NCI-H526 treated with DMSO at 0.1 percent for 48 hours (cell line): ENCODE data around the gene SPDEF.

ENCODE experiments used
- DNase-seq: peaks from one replicate; lab custom pipeline; 2025; lab: John Stamatoyannopoulos, UW

SPDEF gene

DNA sequence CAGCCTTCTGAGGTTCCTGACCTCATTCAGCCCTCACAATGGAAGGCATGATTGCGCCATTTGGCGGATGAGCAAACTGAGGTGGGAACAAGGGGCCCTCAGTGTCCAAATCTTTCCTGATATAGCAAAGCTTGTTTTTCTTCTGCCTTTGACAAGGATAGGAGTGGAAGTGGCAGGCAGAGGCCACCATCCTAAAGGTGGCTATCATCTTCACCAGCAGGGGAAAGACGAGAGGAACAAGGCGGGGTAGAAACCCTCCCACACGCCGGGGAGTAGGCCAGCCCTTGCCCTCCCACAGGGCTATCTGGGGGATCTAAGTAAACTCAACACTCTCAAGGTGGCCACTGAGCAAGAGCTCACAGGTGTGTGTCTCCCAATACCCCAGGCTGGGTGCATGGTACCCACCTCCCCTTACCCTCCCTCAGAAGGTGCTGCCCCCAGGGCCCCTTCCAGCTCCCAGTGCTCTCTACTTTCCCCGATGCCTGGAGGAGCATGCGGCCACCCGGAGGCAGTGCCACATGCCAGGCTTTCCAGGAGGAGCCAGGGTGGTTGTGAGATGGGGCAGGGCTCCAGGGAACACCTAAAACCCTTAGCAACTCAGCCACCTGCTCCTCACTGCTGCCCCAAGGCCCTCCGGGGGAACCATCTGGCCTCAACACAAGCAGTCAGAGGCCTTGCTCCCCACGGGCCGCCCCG is 11.2 kb downstream of the SPDEF start:
- no peak for DNase-seq

DNA sequence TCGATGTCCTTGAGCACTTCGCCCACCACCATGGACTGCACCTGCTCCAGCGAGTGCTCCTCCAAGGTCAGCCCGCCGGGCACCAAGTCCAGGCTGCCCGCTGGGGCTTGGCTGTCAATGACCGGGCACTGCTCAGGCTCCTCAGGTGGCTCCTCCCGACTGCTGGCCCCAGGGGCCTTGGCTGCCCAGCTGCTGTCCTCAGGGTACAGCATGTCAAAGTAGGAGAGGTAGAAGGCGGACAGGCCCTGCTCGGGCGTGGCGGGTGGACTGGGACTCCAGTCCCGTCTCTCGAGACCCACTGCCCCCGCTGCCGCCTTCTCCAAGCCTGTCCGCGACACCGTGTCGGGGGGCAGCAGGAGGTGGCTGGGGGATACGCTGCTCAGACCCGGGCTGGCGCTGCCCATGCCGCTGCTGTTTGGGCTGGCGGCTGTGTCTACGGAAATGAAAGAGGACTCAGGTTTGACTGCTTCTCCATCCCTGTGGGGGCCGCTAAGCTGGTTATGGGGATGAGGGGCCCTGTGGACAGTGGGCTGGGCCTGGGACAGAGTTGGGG is 12.0 kb downstream of the SPDEF start:
- DNase-seq, result no peak

DNA sequence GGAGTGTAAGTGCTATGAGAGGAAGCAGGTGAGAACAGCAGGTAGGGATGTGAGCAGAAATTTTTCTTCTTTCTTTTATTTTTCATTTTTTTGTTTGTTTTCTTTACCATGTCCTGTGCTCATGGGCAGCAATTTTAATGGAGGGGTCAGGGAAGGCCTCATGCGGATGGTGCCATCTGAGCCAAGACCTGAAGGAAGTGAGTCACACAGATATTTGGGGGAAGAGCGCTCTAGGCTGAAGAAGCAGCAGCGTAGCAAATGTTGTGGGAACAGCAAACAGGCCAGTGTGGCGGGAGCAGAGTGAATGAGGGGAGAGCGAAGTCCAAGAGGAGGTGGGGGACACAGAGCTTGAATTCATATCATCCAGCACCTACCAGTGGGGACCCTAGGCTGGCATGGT is 12.7 kb downstream of the SPDEF start:
- DNase-seq, result no peak

DNA sequence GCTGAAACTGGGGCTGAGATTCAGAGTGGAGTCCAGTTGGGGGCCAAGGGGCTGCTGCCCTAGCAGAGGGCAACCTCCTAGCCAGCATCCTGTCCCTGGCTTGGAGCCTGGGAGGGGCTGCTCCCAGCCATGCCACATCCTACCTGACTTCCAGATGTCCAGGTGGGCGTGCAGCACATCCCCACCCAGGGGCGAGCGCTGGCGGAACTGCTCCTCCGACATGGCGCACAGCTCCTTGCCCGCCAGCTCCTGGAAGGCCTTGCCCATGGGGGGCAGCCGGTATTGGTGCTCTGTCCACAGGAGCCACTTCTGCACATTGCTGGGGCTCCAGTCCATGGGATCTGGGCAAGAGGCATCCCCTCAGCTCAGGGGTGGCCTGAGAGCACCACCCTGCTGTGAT is 15.3 kb downstream of the SPDEF start:
- no peak for DNase-seq

DNA sequence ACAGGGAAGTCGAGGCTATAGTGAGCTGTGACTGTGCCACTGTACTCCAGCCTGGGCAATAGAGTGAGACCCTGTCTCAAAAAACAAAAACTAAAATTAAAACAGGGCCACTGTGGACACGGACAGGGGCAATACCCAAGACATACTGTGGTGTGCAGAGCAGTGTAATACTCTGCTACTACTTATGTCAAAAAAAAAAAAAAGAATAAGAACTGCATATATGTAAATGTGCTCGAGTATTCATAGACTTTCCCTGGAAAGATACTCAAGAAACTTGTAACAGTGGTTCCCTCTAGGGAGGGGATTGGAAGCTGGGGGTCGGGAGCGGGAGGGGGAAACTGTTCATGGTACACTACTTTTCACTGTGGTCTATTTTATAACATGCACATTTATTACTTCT is 15.9 kb downstream of the SPDEF start:
- DNase-seq, result no peak

DNA sequence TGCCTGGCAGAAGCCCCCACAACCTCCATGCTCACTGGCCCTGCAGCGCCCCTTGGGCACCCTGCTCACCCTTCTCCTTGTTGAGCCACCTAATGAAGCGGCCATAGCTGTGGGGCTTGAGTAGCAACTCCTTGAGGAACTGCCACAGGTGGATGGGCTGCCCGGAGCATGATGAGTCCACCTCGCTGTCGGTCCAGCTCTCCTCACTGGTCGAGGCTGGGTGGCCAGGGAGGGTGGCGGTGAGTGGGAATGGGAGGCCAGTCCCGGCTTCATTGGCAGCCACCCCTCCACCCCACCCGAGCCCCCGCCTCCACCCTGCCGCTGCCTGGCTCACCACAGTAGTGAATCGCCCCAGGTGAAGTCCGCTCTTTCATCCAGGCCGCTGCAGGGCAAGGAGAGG is 16.9 kb downstream of the SPDEF start:
- no peak for DNase-seq

DNA sequence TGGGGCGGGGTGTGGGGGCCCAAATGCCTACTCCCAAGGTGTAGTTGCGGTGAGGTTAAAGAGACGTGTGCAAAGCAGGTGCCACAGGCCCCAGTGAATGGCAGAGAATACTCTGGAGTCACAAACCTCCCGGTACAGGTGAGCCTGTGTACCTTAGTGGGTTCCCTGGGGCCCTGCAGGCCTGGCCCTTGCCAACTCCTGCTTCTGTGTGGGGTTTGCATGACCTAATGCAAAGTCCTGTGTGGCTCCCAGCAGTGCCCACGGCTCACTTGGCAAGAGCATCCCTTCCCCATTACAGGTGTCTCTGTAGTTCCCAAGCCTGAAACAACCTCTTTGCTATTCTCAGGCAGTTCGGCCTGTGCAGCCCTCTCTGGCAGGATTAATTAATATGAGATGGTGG is 17.5 kb downstream of the SPDEF start:
- no peak for DNase-seq

DNA sequence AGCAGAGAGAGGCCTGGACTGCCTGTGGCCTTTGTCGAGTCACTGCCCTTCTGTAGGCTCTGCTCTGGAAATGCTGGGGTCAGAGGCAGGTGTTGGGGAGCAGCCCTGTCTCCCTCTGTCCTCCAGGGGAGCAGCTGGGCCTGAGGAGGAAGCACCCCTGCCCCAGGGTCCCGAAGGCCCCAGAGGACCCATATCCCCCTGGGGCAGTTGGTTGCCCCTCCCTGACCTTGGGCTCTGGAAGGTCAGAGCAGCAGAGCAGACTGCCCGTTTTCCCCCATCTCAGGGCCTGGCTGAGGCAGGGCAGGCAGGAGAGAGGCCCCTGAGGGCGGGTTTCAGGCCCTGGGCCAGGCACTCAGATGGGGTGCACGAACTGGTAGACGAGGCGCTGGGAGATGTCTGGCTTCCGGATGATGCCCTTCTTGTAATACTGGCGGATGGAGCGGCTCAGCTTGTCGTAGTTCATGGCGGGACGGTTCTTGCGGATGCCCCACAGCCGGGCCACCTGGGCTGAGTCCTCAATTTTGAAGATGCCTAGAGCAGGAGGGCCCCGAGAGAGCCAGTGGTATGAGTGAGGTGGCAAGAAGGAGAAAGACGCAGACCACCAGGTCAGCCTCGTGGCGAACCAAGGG is 18.1 kb downstream of the SPDEF start:
- DNase-seq, result no peak

DNA sequence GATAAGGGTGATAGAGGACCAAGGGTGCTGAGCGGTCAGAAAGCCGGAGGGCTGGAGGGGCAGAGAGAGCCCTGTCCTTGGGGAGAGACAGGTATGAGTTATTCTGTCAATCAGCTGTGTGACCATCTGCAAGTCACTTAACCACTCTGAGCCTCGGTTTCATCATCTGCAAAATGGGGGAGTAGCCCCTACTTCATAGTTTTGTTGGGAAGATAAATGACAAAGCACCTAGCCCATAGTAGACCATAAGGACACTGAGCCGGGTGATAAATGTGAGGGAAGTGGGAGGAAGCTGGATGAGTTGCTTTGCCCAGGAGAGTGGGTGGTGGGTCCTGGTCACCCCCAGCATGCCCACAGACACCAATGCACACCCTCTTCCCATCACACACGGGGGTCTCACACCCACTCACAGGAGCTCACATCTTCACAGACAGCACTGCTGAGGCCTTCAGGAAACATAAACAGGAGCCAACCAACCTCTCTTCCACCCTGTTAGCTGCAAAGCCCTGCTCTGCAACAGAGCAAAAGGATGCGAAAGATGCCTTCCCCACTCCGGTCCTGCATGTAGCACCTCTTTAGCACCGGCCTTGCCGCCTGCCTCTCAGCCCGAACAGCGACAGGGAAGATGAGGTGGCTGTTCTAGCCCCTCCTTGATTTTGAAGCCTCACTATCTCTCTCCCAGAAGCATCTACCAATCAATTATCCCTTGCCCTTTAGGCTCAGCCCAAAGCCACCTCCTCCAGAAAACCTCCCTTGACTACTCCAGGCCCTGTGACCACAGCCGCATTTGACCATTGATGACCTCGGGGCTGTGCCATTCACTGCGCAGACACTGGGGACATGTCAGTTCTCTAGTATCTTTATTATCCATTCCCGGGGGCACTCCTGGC is 18.9 kb downstream of the SPDEF start:
- DNase-seq, result no peak

DNA sequence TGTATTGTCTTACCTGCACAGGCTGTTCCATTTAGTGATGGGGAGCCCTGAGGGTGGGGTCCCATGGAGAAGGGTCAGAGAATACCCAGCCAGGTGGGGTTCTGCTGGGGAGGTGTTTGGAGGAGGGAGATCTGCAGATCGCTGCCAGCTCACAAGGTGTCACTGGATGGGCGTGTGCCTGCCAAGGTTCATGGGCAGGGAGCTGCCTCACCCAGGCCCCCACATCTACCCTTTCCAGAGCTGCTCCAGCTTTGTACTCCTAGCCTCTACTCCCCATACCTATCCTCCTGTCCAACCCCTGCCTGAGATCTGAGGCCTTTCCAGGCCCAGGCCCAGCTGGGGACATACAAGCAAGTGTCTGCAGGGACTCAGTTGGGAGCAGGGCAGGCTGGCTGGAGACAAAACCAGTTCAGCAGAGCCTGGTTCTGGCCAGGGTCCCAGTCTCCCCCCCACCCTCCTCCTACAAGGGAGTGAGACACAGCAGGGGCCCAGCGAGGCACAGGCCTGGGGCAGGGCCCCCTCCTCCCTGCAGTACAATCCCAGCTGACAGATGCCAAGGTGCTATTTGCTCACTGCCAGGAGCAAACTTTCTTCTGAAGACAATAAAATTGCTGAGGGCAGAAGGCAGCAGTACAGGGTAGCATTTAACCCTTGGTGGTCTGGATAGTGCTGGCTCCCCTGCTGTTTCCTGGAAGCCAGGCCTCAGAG is 19.7 kb downstream of the SPDEF start:
- no peak for DNase-seq

DNA sequence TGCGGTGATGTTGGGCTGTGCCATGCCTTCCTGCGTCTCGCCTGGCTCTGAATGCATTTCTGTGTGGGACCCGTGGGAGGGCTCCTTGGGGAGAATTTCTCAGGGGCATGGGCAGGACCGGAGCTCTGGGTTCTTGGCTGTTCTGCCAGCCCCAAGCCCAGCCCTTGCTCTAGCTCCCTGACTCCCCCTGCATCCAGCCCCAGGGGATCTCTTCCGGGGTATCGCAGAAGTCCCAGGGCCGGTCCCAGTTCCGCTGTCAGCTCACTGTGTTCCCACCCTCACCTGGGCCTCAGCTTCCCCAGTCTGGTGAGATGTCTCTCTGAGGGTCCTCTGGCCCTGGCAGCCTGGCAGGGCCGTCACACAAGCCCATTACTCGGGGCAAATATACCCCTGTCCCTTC is 20.5 kb downstream of the SPDEF start:
- no peak for DNase-seq

DNA sequence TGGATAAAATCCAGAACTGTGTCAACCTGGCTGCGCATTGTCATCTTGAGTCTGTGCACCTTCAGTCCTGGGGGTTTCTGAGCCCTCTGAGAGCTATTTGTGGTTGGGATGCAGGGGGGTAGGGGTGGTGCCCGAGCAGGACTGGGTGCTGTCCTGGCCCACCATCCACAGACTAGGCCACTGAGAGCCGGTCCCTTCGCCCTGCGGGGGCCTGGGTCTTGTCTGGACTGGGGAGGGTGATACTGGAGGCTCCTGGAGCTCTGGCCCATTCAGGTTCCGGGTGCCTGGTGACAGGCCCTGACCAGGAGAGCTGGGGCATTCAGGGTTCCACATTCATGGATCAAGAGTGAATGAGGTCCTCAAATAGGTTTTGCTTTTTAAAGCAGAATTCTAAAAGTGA is 20.9 kb downstream of the SPDEF start:
- no peak for DNase-seq

DNA sequence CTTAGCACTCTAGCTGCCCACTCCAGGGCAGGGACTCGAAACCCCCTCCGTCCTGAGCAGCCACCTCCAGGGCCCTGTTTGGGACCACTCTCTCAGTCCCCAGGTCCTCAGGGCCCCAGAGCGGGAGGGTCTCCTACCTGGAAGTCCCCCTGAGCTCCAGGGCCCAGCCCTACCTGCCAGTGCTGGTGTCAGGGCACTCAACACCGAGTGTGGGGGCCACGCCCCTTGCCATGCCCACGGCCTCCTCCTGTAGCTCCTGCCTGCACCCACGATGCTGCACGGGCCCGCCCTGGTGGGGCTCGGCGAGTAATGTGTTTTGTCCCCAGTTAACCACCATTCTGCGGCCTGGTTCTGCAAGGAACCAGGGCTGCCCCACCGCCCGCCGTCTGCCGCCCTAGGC is 21.5 kb downstream of the SPDEF start:
- no peak for DNase-seq

DNA sequence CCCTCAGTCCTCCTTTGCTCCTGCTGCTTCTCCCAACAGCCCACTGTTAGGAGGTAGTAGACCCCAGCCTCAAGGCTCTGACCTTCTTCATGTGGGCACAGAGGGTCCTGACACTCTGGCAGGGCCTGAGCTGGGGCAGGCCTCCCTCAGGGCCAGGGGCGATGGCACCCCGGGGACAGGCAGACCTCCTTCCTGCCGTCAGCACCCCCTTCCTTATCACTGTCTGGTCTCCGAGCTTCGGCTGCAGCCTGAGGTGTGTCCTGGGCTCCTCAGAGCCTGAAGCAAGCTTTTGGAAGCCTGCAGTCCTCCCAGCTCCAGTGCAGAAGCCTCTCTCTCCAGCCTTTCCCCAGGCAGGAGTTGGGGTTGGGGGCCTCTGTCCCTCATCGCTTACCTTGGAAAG is 22.0 kb downstream of the SPDEF start:
- no peak for DNase-seq

DNA sequence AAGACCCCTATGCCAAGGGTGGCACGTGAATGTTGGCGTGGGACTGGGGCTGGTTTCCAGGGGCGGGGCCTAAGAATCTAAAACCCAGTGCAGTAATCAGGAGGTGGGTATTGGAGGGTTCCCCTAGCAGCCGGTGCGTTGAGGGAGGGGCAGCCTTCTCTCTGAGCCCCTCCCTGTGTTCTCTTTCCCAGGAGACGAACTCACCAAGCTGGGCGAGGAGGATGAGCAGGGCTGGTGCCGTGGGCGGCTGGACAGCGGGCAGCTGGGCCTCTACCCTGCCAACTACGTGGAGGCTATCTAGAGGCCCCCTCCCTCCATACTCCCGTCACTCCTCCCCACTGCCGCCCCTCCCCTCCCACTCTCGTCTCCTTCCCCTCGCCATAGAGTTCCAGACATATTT is 23.9 kb downstream of the SPDEF start:
- no peak for DNase-seq

DNA sequence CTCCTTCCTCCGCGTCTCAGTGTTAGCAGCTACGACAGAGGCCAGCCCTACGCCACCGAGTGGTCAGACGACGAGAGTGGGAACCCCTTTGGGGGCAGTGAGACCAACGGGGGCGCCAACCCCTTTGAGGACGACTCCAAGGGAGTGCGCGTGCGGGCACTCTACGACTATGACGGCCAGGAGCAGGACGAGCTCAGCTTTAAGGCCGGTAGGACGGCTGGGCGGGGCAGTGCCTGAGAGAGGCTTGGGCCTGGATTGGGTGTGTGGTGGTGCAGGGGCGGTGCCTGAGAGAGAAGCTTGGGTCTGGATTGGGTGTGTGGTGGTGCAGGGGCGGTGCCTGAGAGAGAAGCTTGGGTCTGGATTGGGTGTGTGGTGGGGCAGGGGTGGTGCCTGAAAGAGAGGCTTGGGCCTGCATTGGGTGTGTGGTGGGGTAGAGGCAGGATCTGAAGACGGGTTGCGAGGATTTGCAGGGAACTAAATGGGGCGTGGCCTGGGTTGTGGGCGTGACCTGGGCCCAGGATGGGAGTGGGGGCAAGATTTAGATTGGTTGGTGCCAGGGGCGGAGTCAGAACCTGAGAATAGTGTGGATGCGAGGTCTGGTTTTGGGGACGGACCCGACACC is 24.4 kb downstream of the SPDEF start:
- no peak for DNase-seq

DNA sequence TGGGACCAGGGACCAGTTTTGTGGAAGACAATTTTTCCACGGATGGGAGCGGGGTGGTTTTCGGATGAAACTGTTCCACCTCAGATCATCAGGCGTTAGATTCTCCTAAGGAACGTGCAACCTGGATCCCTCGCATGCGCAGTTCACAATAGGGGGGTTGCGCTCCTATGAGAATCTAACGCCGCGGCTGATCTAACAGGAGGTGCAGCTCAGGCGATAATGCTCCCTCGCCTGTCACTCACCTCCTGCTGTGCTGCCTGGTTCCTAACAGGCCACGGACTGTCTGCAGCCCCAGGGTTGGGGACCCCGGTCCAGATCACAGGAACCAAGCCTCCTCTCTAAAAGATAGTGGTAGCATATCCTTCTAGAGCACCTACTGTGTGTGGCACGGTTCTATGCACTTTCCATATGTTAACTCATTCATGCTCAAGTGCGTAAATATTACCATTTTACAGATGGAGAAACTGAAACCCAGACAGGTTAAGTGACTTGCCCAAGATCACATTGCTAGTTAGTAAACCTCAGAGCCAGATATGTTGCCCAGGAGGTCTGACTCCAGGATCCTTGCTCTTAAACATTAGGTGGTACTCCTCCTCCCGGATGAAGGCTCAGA is 25.3 kb downstream of the SPDEF start:
- DNase-seq, result no peak

DNA sequence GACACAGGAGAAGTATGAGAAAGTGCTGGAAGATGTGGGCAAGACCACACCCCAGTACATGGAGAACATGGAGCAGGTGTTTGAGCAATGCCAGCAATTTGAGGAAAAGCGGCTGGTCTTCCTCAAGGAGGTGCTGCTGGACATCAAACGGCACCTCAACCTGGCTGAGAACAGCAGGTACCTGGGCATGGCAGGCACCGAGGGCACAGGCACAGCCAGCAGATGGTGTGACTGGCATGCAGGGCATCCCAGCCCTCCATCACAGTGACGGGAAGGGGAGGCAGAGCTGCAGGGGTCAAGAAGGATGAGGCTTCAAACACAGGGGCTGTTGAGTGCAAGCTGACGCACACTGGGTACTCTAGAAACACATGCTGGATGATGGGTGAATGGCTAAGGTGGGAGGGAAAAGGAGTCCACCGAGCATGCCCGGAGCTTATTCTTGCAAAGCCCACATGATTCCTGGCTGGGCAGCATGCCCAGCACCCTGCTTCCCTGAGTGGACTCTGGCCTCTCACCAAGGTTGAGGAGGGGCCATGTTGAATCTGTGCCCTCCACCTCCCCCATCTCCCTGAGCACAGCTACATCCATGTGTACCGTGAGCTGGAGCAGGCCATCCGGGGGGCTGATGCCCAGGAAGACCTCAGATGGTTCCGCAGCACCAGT is 26.3 kb downstream of the SPDEF start:
- no peak for DNase-seq

DNA sequence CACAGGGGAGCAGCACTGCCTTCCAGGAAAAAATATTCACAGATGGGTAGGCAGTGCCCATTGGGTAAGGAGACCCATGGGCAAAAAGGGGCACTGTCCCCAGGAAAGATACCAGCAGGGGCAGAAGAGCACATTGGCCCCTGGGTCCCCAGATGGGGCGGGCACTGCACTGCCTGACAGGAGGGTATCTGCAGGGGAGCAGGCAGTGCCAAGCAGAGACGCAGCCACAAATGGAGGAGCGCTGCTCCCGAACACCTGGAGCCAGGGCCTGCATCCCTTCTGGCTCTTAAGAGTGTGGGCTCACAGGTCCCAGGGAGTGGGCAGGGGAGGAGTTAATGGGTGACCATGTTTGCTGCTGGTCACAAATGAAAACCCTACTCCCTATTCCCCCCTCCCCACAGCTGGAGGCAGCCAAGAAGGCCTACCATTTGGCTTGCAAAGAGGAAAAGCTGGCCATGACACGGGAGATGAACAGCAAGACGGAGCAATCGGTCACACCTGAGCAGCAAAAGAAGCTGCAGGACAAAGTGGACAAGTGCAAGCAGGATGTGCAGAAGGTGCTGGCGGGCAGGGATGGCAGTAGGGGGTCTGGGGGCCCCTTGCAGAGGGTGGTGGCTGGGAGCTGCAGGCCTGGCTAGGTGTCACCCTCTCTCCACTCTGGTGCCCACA is 27.0 kb downstream of the SPDEF start:
- no peak for DNase-seq
